HG02642 (cell line): ENCODE results near the gene TMPRSS11A.

ENCODE experiments used
- ATAC-seq: cut with Tn5 transposase; IDR thresholded peaks from one replicate; pipeline ENCODE4 v1.9.1; 2021; ENCODE audit warnings: mild to moderate bottlenecking; ENCODE audit not compliant: unreplicated experiment, poor library complexity

Gene TMPRSS11A

DNA sequence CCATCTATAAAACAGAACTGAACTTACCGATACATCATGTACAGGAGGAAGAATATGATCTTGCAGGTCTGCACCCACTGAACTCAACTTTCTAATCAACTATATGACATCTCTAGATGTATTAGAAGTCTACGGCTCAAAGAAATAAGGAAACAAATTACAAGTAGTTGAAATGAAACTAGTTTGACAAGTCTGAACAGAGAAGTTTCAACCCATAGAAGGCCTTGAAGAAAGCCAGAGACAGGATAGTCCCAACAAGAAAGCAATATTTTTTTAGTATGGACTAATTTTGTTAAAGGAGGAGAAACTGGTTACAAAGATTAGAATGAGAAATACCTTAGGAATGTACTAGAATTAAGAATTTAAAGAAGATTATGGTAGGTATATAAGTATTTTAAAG, at the start of gene TMPRSS11A:
Gene TMPRSS11A, minus strand, starts transcription at position 138 of the 400 bp plus-strand sequence. Its CDS starts 100 bp downstream, at position 38.
- no peak for ATAC-seq

DNA sequence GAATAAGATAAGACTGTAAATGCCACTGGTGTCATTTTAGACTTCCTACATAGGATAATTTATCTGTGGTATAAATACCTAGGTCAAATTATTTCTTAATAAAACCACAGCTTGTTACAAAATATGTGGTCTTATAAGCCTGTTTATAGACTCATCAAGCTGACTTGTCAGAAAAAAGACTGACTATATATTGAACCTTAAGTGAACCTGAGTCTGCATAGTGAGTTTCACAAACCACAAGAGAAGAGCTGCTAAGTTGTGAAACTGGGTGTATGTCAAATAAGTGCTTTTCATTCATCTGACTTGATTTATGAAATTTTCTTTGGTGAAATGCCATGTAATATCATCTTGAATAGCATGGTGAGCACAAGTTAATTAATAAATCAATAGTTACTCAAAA, 48.4 kb upstream of the TMPRSS11A start:
- no peak for ATAC-seq

GRCh38 chr4:68002906-68003305, 39.6 kb upstream of the TMPRSS11A start:
- no peak for ATAC-seq

- no peak for ATAC-seq
Measured at GRCh38 chr4:67996127-67996526, 32.8 kb upstream of the TMPRSS11A start.

DNA sequence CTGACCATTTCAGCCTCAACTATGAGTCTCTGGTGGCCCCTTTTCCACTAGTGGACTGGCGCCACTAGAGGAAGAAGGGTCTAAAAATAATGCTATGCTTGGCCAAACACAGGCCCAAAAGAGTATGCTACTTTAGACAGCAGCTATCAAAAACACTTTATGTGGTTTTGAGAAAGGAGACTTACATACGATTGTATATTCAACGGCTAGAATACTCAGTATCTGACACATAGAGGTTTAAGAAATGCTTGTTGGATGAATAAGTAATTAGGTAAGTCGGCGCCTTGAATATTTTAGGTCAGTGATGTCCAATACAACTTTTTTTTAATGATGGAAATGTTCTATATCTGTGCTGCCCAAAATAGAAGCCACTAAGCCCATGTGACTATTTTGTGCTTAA, 25.7 kb upstream of the TMPRSS11A start:
- ATAC-seq: no peak

DNA sequence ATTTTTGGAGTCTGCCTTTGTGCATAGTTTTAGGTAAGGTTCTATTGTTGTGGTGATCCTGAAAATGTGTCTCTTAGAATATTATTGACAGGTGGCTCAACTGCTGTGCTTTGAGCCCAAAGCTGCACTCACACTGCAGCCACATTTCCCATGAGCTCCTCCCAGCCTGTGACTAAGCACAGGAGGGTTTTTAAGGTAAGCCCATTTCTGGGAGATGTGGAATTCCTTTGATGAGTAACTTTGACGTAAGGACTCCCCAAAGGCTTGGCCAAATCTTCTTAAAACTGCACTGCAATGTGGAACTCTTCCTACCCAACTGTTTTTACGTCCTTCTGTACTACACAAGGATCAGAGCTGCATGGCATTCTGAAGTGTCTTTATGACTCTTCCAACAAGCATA, 20.0 kb upstream of the TMPRSS11A start:
- ATAC-seq: no peak

DNA sequence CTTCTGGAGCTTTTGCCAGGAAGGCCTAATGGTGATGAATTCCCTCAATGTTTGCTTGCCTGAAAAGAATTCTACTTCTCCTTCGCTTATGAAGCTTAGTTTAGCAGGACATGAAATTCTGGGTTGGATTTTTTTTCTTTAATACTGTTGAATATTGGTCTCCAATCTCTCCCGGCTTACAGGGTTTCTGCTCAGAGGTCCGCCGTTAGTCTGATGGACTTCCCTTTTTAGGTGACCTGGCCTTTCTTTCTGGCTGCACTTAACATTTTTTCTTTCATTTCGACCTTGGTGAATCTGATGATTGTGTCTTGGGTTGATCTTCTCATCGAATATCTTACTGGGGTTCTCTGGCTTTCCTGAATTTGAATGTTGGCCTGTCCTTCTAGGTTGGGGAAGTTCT, 17.2 kb upstream of the TMPRSS11A start:
- ATAC-seq: no peak

DNA sequence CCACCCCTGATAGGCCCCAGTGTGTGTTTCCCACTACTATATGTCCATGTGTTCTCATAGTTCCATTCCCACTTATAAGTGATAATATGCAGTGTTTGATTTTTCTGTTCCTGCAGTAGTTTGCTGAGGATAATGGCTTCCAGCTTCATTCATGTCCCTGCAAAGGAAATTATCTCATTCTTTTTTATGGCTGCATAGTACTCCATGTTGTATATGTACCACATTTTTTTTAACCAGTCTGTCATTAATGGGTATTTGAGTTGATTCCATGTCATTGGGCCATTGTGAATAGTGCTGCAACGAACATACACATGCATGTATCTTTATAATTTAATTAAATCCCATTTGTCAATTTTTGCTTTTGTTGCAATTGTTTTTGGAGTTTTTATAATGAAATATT, 10.3 kb upstream of the TMPRSS11A start:
- ATAC-seq: no peak

- no peak for ATAC-seq
Measured at GRCh38 chr4:67954890-67955289, 8.4 kb downstream of the TMPRSS11A start.

- no peak for ATAC-seq
Measured at GRCh38 chr4:67941074-67941473, 22.2 kb downstream of the TMPRSS11A start.

DNA sequence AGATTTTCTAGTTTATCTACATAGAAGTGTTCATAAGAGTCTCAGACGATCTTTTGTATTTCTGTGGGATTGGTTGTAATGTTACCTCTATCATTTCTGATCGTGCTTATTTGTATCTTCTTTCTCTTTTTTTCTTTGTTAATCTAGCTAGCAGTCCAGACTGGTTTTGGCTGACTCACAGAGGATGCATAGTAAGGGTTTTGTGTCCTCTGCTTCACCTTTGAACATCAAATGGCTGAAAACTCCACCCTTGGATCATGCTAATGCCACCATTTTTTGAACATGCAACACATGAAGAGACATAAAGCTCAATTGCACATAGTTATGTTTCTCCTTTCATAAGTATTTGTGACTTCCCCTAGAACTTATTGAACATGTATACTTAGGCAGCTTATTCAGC, 22.8 kb downstream of the TMPRSS11A start:
- ATAC-seq: no peak

- no peak for ATAC-seq
Measured at GRCh38 chr4:67939195-67939594, 24.1 kb downstream of the TMPRSS11A start.

- no peak for ATAC-seq
Measured at GRCh38 chr4:67935888-67936287, 27.4 kb downstream of the TMPRSS11A start.

DNA sequence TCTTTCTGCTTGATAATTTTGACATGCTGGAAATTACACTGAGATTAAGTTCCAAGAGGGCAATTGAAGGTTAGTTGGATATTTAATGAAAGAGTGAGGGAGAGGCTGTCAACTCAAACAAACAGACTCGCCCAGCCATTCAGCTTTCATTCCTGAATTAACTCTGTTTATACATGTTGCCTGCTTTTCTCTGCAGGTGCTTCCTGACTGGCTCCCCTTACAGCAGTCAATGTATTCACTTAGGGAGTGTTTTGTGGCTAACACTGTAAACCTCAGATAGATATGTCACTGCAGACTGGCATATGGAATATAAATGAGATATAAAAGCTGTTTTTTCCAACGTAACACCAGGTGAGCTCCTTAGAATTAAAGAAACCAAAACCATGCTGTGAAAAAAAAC, 28.7 kb downstream of the TMPRSS11A start:
- ATAC-seq: no peak

DNA sequence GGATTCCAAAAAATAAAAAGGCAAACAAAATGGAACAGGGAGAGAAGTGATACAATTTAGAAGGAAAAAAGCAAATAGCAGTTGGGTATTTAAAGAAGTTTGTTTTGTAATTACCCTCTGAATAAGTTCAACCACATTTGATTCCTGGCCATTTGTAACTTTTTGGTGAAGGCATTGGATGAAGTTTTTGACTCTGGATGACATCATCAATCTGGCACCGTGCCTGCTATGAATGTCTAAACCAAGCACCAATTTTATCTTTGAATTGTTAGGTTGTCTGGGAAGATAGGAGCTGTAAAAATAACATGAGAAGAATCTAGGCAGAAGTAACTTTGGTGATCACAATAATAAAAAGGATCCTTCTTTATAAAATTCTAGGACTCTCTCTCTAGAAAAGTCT, 29.5 kb downstream of the TMPRSS11A start:
- ATAC-seq: no peak

GRCh38 chr4:67933038-67933437, 30.3 kb downstream of the TMPRSS11A start:
- ATAC-seq: no peak

GRCh38 chr4:67931256-67931655, 32.0 kb downstream of the TMPRSS11A start:
- no peak for ATAC-seq

- no peak for ATAC-seq
Measured at GRCh38 chr4:67929426-67929825, 33.9 kb downstream of the TMPRSS11A start.

GRCh38 chr4:67928546-67928945, 34.7 kb downstream of the TMPRSS11A start:
- no peak for ATAC-seq

DNA sequence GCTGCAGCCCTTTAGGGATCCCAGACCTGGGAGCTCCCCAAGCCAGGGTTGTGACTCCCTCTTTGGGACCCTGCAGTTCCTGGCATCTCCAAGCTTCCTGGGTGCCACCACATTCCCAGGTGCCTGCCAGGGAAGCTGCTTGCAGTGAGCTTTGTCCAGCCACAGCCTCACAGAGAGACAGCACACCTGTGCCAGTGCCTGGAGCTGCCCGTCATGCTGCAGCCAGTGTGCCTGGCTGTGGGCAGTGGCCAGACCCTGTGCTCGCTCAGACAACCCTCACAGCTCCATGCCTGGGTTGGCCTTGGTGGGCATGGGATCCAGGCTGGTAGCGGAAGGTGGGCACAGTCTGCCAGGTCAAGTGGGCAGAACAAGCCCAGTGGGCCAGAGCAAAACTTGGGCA, 36.0 kb downstream of the TMPRSS11A start:
- no peak for ATAC-seq

GRCh38 chr4:67926485-67926884, 36.8 kb downstream of the TMPRSS11A start:
- ATAC-seq: no peak

DNA sequence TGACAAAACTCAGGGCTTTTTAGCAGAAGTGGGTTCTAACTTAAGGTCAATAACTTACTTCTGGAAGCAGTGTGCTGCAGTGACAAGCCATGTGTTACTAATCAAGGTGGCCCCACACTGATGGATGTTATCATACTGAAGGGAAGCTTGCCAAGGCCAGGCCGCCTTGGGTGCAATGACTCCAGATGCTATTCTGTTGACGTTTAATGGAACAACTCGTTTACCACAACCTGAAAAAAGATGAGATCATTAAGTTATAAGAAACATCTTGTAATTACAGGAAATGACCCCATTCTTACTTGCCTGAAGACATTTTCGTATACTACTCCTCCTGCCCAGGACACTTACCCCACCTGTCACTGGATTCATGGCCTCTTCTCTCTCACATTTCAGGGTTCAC, 40.6 kb downstream of the TMPRSS11A start:
- ATAC-seq: no peak

DNA sequence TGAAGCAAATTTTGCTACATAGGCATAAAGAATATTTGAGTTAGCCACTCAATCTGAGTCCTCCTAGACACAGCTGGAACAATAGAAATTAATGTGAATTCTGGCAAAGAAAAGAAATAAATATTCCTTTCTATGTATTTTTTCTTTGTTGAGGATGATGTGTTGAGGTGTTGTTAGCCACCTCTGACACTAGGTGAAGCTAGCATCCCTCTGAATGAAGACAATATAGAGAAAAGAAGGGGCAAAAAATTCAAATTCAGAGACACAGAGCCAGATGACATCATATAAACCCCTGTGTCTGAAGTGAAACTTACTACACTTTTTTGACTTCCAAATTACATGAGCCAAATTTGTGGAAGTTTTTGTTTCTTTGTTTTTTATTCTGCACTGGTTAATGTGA, 44.9 kb downstream of the TMPRSS11A start:
- ATAC-seq: no peak
